ENCODE results near the gene MFSD12. TPM values are rescaled to one million over a fixed set of nuclear protein-coding genes. Genes with fewer than 3 reads are reported as not detected.

MFSD12 gene
- total RNA-seq, 4 donors from 2014 or later: 22.1 to 94.1 (median 42.2) TPM

GRCh38 chr19:3544742-3545668 lies 12.4 kb downstream of the MFSD12 start:
- H3K27me3 ChIP-seq: no peaks in the 10 kb centered on the region
- peaks cover 0 to 61% of the 10 kb centered on the region in 2 donors for H3K36me3 ChIP-seq
- peaks cover 0 to 11% (median 0%) of the 10 kb centered on the region in 3 donors for H3K4me1 ChIP-seq
- ATAC-seq: peak; percentile 62
- 6 to 50% methylated on average over 3 of the region's 30 CpGs for WGBS, 2 donors (ENCODE audit: low coverage in 1 of 2)
- H3K27ac ChIP-seq: no peak overlapping the region
- TF ChIP-seq CTCF (IDR thresholded peaks at IDR 0.05) (peak in 3 of 4 experiments; percentile 93 to 98 (median 94)), POLR2A (IDR thresholded peaks at IDR 0.05) (no peak), POLR2AphosphoS5 (IDR thresholded peaks at IDR 0.05) (no peak), EP300 (IDR thresholded peaks at IDR 0.05) (no peak)
- H3K9me3 ChIP-seq: no peaks in the 10 kb centered on the region
- no peak overlapping the region for H3K4me3 ChIP-seq

GRCh38 chr19:3544058-3544376 lies 13.4 kb downstream of the MFSD12 start:
- H3K9me3 ChIP-seq: no peaks in the 10 kb centered on the region
- peaks cover 0 to 62% of the 10 kb centered on the region in 2 donors for H3K36me3 ChIP-seq
- H3K4me3 ChIP-seq: no peak overlapping the region
- no peak for ATAC-seq
- H3K4me1 ChIP-seq: peaks cover 0 to 13% (median 0%) of the 10 kb centered on the region in 3 donors
- no peaks in the 10 kb centered on the region for H3K27me3 ChIP-seq
- no peak for TF ChIP-seq CTCF (IDR thresholded peaks at IDR 0.05)
- TF ChIP-seq EP300 (IDR thresholded peaks at IDR 0.05): no peak
- TF ChIP-seq POLR2A (IDR thresholded peaks at IDR 0.05): no peak
- TF ChIP-seq POLR2AphosphoS5 (IDR thresholded peaks at IDR 0.05): no peak
- WGBS, 2 donors (ENCODE audit: low coverage in 1 of 2): no CpG with 5 or more reads among the region's 9 CpGs
- no peak overlapping the region for H3K27ac ChIP-seq

GRCh38 chr19:3543150-3544057 lies 14.0 kb downstream of the MFSD12 start:
- WGBS, 2 donors (ENCODE audit: low coverage in 1 of 2): 57% methylated on average over 2 of the region's 47 CpGs; no CpG with 5 or more reads in 1 of the 2 donors
- no peak for ATAC-seq
- Histone ChIP-seq H3K36me3 (peaks cover 0 to 62% of the 10 kb centered on the region in 2 donors), H3K27ac (peak overlapping the region in 2 of 4 donors; percentile 22 to 37), H3K9me3 (no peaks in the 10 kb centered on the region), H3K27me3 (no peaks in the 10 kb centered on the region), H3K4me3 (no peak overlapping the region), H3K4me1 (peaks cover 0 to 18% (median 0%) of the 10 kb centered on the region in 3 donors)
- TF ChIP-seq POLR2AphosphoS5 (IDR thresholded peaks at IDR 0.05) (no peak), CTCF (IDR thresholded peaks at IDR 0.05) (no peak), EP300 (IDR thresholded peaks at IDR 0.05) (no peak), POLR2A (IDR thresholded peaks at IDR 0.05) (no peak)

- 100% methylated on average over 1 of the region's 1 CpG; no CpG with 5 or more reads in 1 of the 2 donors for WGBS, 2 donors (ENCODE audit: low coverage in 1 of 2)
- Histone ChIP-seq H3K9me3 (no peaks in the 10 kb centered on the region), H3K27me3 (no peaks in the 10 kb centered on the region), H3K4me3 (no peak overlapping the region), H3K36me3 (peaks cover 0 to 57% of the 10 kb centered on the region in 2 donors), H3K27ac (no peak overlapping the region), H3K4me1 (peaks cover 0 to 29% (median 0%) of the 10 kb centered on the region in 3 donors)
- TF ChIP-seq CTCF (IDR thresholded peaks at IDR 0.05) (no peak), POLR2AphosphoS5 (IDR thresholded peaks at IDR 0.05) (no peak), POLR2A (IDR thresholded peaks at IDR 0.05) (no peak), EP300 (IDR thresholded peaks at IDR 0.05) (no peak)
- ATAC-seq: no peak
These were observed 17.6 kb downstream of the MFSD12 start for GRCh38 chr19:3539756-3540118.

Data from gastroesophageal sphincter (tissue), 4 donors.